MM.1S (cell line): ENCODE data around the gene SERP2.

ENCODE experiments used
- DNase-seq: peaks from one replicate; pipeline ENCODE4 v3.0.0-alpha.2; 2015
- H2AFZ ChIP-seq: fragments of 300-600 bp; sonication (generic); 2 replicates; pipeline ENCODE4 v1.6.0; 2016; ENCODE audit warnings: antibody characterized with exemption, low read length
- H3F3A ChIP-seq: fragments of 300-600 bp; sonication (generic); 2 replicates; pipeline ENCODE4 v1.6.1; 2016; ENCODE audit warnings: mild to moderate bottlenecking, antibody characterized with exemption, low read length, moderate library complexity, mixed read lengths; ENCODE audit not compliant: insufficient read depth
- H3K27ac ChIP-seq: fragments of 300-600 bp; sonication (generic); 2 replicates; pipeline ENCODE4 v1.5.1; 2016; ENCODE audit warnings: mild to moderate bottlenecking, low read length
- H3K27me3 ChIP-seq: fragments of 300-600 bp; sonication (generic); replicated peaks from 2 replicates; pipeline ENCODE4 v1.6.0; 2016; ENCODE audit warnings: low read length; ENCODE audit not compliant: insufficient read depth
- H3K36me3 ChIP-seq: fragments of 300-600 bp; sonication (generic); replicated peaks from 2 replicates; pipeline ENCODE4 v1.6.1; 2016; ENCODE audit warnings: mild to moderate bottlenecking, low read length, mixed read lengths; ENCODE audit not compliant: insufficient read depth
- H3K4me1 ChIP-seq: fragments of 300-600 bp; sonication (generic); 2 replicates; pipeline ENCODE4 v1.6.1; 2016; ENCODE audit warnings: low read length, mixed read lengths
- H3K4me2 ChIP-seq: fragments of 300-600 bp; sonication (generic); 2 replicates; pipeline ENCODE4 v1.6.0; 2016; ENCODE audit warnings: low read depth, low read length
- H3K4me3 ChIP-seq: fragments of 300-600 bp; sonication (generic); 2 replicates; pipeline ENCODE4 v1.5.1; 2016; ENCODE audit warnings: low read length, mixed read lengths
- H3K79me2 ChIP-seq: fragments of 300-600 bp; sonication (generic); 2 replicates; pipeline ENCODE4 v1.6.1; 2016; ENCODE audit warnings: mixed run types, low read length, mixed read lengths
- H3K9ac ChIP-seq: fragments of 300-600 bp; sonication (generic); 2 replicates; pipeline ENCODE4 v1.6.1; 2016; ENCODE audit warnings: low read length, mixed read lengths
- H3K9me2 ChIP-seq: fragments of 300-600 bp; sonication (generic); replicated peaks from 2 replicates; pipeline ENCODE4 v1.6.1; 2016; ENCODE audit warnings: mild to moderate bottlenecking, low read length, mixed read lengths; ENCODE audit not compliant: insufficient read depth
- H3K9me3 ChIP-seq: fragments of 300-600 bp; sonication (generic); replicated peaks from 2 replicates; pipeline ENCODE4 v1.6.1; 2016; ENCODE audit warnings: mild to moderate bottlenecking, low read length, mixed read lengths; ENCODE audit not compliant: insufficient read depth
- H4K20me1 ChIP-seq: fragments of 300-600 bp; sonication (generic); 2 replicates; pipeline ENCODE4 v1.6.1; 2016; ENCODE audit warnings: mild to moderate bottlenecking, low read length, moderate library complexity, mixed read lengths; ENCODE audit not compliant: insufficient read depth
- EZH2 ChIP-seq: fragments of 300-600 bp; sonication (generic); optimal IDR thresholded peaks from 2 replicates; pipeline ENCODE3; 2017; ENCODE audit warnings: low read depth, mild to moderate bottlenecking, antibody characterized with exemption, low read length, mixed read lengths
- EZH2phosphoT487 ChIP-seq: fragments of 300-600 bp; sonication (generic); IDR thresholded peaks from 2 replicates; pipeline ENCODE4 v1.6.1; 2018; ENCODE audit warnings: antibody characterized with exemption, low read length
- TF ChIP-seq, protein P1 (sequence below): fragments of 300-600 bp; sonication (generic); IDR thresholded peaks from 2 replicates; pipeline ENCODE4 v1.5.1; 2016; ENCODE audit warnings: antibody characterized with exemption, low read length, mixed read lengths

The SERP2 gene

DNA sequence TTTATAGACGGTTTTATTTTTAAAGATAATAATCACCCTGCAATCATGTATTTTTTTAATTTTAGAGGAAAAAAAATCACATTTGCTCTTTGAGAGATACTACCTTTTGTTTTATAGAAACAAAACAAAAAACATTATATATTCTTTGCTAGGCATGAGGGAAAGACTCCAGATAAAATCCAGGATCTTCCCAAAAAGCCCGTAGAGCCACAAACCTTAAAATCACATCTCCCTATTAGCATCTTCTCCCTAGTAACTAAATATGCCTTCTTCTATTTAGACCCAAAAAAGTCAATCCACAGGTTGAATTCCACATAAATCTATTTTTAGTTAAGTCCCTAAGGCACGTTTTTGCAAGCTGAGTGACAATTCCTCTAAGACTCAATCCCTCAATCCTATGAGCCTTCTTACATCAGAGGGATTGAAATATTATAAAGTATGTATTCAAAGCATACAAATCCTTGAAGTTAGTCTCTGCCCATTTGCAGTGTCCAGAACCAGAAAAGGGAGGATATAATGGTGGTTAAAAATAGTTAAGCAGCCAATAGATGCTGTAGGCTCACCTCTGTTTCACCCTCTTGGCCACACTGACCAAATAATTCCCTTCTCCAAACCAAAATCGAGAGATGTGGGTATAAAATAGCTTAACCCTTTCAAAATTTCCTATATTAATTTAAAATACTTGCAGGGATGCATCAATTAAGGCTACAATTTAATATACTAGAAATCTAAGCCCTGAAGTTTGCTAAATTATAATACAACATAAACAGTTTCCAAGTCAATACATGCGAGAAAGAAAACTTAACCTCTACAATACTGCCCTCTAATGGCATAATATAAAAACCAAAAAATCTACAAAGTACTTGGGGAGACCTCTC, 64.0 kb downstream of the SERP2 start:
- H2AFZ ChIP-seq, result no peak overlapping the region
- peak overlapping the region; percentile 60; the same call in 1 of the 2 replicates for H3K4me2 ChIP-seq
- TF ChIP-seq, protein P1, sequence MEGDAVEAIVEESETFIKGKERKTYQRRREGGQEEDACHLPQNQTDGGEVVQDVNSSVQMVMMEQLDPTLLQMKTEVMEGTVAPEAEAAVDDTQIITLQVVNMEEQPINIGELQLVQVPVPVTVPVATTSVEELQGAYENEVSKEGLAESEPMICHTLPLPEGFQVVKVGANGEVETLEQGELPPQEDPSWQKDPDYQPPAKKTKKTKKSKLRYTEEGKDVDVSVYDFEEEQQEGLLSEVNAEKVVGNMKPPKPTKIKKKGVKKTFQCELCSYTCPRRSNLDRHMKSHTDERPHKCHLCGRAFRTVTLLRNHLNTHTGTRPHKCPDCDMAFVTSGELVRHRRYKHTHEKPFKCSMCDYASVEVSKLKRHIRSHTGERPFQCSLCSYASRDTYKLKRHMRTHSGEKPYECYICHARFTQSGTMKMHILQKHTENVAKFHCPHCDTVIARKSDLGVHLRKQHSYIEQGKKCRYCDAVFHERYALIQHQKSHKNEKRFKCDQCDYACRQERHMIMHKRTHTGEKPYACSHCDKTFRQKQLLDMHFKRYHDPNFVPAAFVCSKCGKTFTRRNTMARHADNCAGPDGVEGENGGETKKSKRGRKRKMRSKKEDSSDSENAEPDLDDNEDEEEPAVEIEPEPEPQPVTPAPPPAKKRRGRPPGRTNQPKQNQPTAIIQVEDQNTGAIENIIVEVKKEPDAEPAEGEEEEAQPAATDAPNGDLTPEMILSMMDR, result peak; percentile 36
- TF ChIP-seq EZH2phosphoT487, result no peak
- no peak for TF ChIP-seq EZH2
- H3K27me3 ChIP-seq, result no peaks in the 10 kb centered on the region
- H3K9me2 ChIP-seq, result no peaks in the 10 kb centered on the region
- no peaks in the 10 kb centered on the region for H4K20me1 ChIP-seq
- H3K79me2 ChIP-seq, result no peaks in the 10 kb centered on the region
- peak; percentile 39 for DNase-seq
- H3K27ac ChIP-seq, result peak overlapping the region; percentile 27; the same call in 1 of the 2 replicates
- H3K4me1 ChIP-seq, result 0 out of 2 replicates have a peak, but pooled peaks cover 5% of the 10 kb centered on the region
- H3F3A ChIP-seq, result no peaks in the 10 kb centered on the region; the same call in 1 of the 2 replicates
- peak overlapping the region; percentile 44; the same call in 1 of the 2 replicates for H3K9ac ChIP-seq
- H3K4me3 ChIP-seq, result peak overlapping the region; percentile 60
- no peaks in the 10 kb centered on the region for H3K9me3 ChIP-seq
- no peaks in the 10 kb centered on the region for H3K36me3 ChIP-seq

DNA sequence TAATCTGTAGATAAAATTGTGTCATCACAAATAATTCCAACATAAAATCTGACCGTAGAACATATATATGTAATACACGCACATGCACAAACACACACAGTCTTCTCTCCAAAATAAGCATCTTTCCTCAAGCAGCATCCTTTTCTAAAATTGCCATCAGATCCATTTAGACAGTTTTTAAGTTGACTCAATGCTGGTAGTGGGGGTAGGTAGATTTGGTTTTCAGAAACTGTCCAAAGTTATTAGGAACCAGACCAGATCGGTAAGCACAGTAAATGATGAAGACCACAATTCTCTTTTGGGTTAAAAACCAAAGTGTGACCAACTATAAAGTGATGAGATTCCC, 64.6 kb downstream of the SERP2 start:
- H3K36me3 ChIP-seq, result no peaks in the 10 kb centered on the region
- no peak overlapping the region for H3K4me3 ChIP-seq
- no peaks in the 10 kb centered on the region for H4K20me1 ChIP-seq
- TF ChIP-seq, protein P1, result no peak
- TF ChIP-seq EZH2 (no peak), EZH2phosphoT487 (no peak)
- no peak overlapping the region for H3K27ac ChIP-seq
- no peaks in the 10 kb centered on the region for H3K79me2 ChIP-seq
- H3K9ac ChIP-seq, result no peak overlapping the region
- no peak for DNase-seq
- H2AFZ ChIP-seq, result no peak overlapping the region
- no peaks in the 10 kb centered on the region for H3K27me3 ChIP-seq
- H3F3A ChIP-seq, result no peaks in the 10 kb centered on the region; the same call in 1 of the 2 replicates
- H3K9me3 ChIP-seq, result no peaks in the 10 kb centered on the region
- H3K4me1 ChIP-seq, result 0 out of 2 replicates have a peak, but pooled peaks cover 5% of the 10 kb centered on the region
- H3K4me2 ChIP-seq, result no peak overlapping the region
- no peaks in the 10 kb centered on the region for H3K9me2 ChIP-seq

DNA sequence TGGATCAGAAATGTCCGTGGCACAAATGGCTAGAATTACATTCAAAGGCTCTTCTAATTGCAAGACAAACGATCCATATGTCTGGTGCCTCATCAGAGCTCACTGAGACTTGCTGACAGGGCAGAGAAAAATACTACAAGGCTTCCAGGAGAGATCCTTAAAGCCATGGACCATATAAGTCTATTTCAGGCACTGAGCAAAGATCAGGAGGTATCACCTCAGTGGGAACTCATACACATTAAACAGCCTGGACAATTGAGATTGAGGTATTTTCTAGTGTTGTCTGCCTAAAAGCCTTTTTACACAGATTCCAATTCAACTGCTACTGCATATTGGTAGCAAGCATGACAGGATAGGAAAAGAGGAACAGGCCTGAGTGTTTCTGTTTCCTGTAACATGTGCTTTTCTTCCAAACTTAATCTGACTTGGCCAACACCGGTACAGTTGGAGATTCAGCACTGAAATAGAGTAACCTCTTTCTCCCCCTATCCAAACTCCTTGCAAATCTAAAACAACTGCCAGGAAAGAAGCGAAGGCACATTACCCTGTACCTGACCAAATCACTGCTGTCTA, 65.9 kb downstream of the SERP2 start:
- no peaks in the 10 kb centered on the region for H3K79me2 ChIP-seq

More for the DNA sequence above, 65.9 kb downstream of the SERP2 start:
- 0 out of 2 replicates have a peak, but pooled peaks cover 5% of the 10 kb centered on the region for H3K4me1 ChIP-seq
- H3F3A ChIP-seq, result no peaks in the 10 kb centered on the region; the same call in 1 of the 2 replicates
- no peak for DNase-seq
- no peaks in the 10 kb centered on the region for H3K9me2 ChIP-seq
- no peak overlapping the region for H3K27ac ChIP-seq
- H3K9me3 ChIP-seq, result no peaks in the 10 kb centered on the region
- no peak overlapping the region for H3K4me2 ChIP-seq
- H3K36me3 ChIP-seq, result no peaks in the 10 kb centered on the region
- no peak overlapping the region for H3K4me3 ChIP-seq
- no peaks in the 10 kb centered on the region for H3K27me3 ChIP-seq
- no peak overlapping the region for H2AFZ ChIP-seq
- TF ChIP-seq EZH2phosphoT487, result no peak
- H4K20me1 ChIP-seq, result no peaks in the 10 kb centered on the region
- H3K9ac ChIP-seq, result no peak overlapping the region
